NCI-H2029 treated with DMSO at 0.1 percent for 48 hours (cell line): Measurements from ENCODE around the gene RHOD.
A peak's percentile ranks its signal among the peaks of the same experiment; 100 is the strongest.

Source experiments
- DNase-seq: peaks from one replicate; lab custom pipeline; 2025; lab: John Stamatoyannopoulos, UW

The RHOD gene

GRCh38 chr11:67117672-67118180, 61.1 kb downstream of the RHOD start:
- no peak for DNase-seq

- no peak for DNase-seq
These were observed 61.6 kb downstream of the RHOD start for GRCh38 chr11:67118181-67118766.

- DNase-seq: peak; percentile 88
These were observed 62.3 kb downstream of the RHOD start, which contains the start of gene KDM2A for GRCh38 chr11:67118801-67119584. KDM2A (plus strand) TSS chr11:67119263; CDS start chr11:67121317, 2,054 bp downstream.

- DNase-seq: no peak
These were observed 63.1 kb downstream of the RHOD start for GRCh38 chr11:67119585-67120391.

GRCh38 chr11:67120456-67120855, 63.8 kb downstream of the RHOD start:
- no peak for DNase-seq

GRCh38 chr11:67120881-67121710, 64.4 kb downstream of the RHOD start:
- DNase-seq: peak; percentile 7
